Measurements from ENCODE around the gene RHEBL1. TPM values are rescaled to one million over a fixed set of nuclear protein-coding genes. Genes with fewer than 3 reads are reported as not detected.

The RHEBL1 gene
- total RNA-seq, 1 experiment from 2014 or later: 2.9 TPM

GRCh38 chr12:49105504-49106084 is 35.8 kb upstream of the RHEBL1 start:
- Histone ChIP-seq H4K20me1 (ENCODE audit: insufficient read depth) (no peaks in the 10 kb centered on the region), H3K79me2 (ENCODE audit: low read depth) (peaks cover 39% of the 10 kb centered on the region), H3K36me3 (ENCODE audit: low read depth) (peaks cover 10% of the 10 kb centered on the region; the same call in 1 of the 2 replicates), H3K9me3 (ENCODE audit: insufficient read depth, low read depth) (no peaks in the 10 kb centered on the region), H3K4me3 (peak overlapping the region; percentile 7; the same call in 1 of the 2 replicates), H3F3A (ENCODE audit: insufficient read depth, low read depth) (peaks cover 20% of the 10 kb centered on the region; the same call in 1 of the 2 replicates), H3K27me3 (ENCODE audit: insufficient read depth, low read depth) (no peaks in the 10 kb centered on the region), H3K27ac (peak overlapping the region; percentile 95), H3K4me2 (peak overlapping the region; percentile 75), H2AFZ (peak overlapping the region; percentile 76), H3K4me1 (replicated peaks; ENCODE audit: insufficient read depth) (peaks cover 37% of the 10 kb centered on the region), H3K9me2 (ENCODE audit: insufficient read depth) (no peaks in the 10 kb centered on the region)
- peak; percentile 76 to 89 for DNase-seq
- no TSS peak for BruUV-seq (replicated peaks)
- CTCF ChIA-PET: interaction anchor here (0.6 to 2.1 kb wide), 6 partner anchors 14 to 35 kb away, joined by 3 to 15 read pairs (median 4); no protein-coding TSS in a partner anchor
- no peak for TF ChIP-seq CTCF (conservative IDR thresholded peaks at IDR 0.05)
- no peak for TF ChIP-seq EZH2 (IDR thresholded peaks at IDR 0.05; ENCODE audit: low read depth)
- intact Hi-C loops (cut with micrococcal nuclease; ENCODE audit: unreplicated experiment): no loop called here
- POLR2A ChIA-PET (ENCODE audit: unreplicated experiment): interaction anchor here (0.5 kb wide), 1 partner anchor 39 kb away, joined by 12 read pairs; no protein-coding TSS in a partner anchor

DNA sequence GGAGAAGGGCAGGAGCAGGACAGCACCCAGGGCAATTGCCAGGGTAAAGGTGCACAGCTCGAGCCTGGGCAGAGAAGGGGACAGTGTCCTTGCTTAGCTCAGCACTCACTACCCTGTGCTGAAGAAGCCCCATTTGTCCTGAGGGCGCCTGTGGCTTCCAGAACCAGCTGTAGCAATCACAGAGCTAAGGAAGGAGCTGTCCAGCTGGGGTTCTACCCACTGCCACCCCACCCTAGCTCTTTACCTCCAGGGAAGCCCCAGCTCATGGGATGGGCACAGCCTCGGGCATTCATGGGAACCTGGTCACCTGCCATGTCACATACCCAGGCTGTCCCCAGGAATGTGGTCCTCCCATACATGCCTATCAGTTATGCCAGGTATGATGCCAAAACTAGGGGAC is 35.0 kb upstream of the RHEBL1 start:
- H3K79me2 ChIP-seq (ENCODE audit: low read depth): peaks cover 38% of the 10 kb centered on the region
- peak overlapping the region; percentile 75; the same call in 1 of the 2 replicates for H3K4me2 ChIP-seq
- H3K9me3 ChIP-seq (ENCODE audit: insufficient read depth, low read depth): no peaks in the 10 kb centered on the region
- no peaks in the 10 kb centered on the region for H4K20me1 ChIP-seq (ENCODE audit: insufficient read depth)
- H3F3A ChIP-seq (ENCODE audit: insufficient read depth, low read depth): peaks cover 20% of the 10 kb centered on the region; the same call in 1 of the 2 replicates
- no peaks in the 10 kb centered on the region for H3K9me2 ChIP-seq (ENCODE audit: insufficient read depth)
- no TSS peak for BruUV-seq (replicated peaks)
- H2AFZ ChIP-seq: no peak overlapping the region
- DNase-seq: no peak
- ChIA-PET CTCF (interaction anchor here (0.5 to 2.1 kb wide), 6 partner anchors 9 to 113 kb away, joined by 3 to 15 read pairs (median 4); no protein-coding TSS in a partner anchor), POLR2A (ENCODE audit: unreplicated experiment) (no interaction called here)
- H3K4me3 ChIP-seq: no peak overlapping the region
- H3K27ac ChIP-seq: no peak overlapping the region
- H3K4me1 ChIP-seq (replicated peaks; ENCODE audit: insufficient read depth): peaks cover 37% of the 10 kb centered on the region
- peaks cover 10% of the 10 kb centered on the region; the same call in 1 of the 2 replicates for H3K36me3 ChIP-seq (ENCODE audit: low read depth)
- TF ChIP-seq EZH2 (IDR thresholded peaks at IDR 0.05; ENCODE audit: low read depth) (no peak), CTCF (conservative IDR thresholded peaks at IDR 0.05) (no peak)
- no peaks in the 10 kb centered on the region for H3K27me3 ChIP-seq (ENCODE audit: insufficient read depth, low read depth)
- intact Hi-C loops (cut with micrococcal nuclease; ENCODE audit: unreplicated experiment): no loop called here

- no peak for TF ChIP-seq CTCF (conservative IDR thresholded peaks at IDR 0.05)
- no peak for TF ChIP-seq EZH2 (IDR thresholded peaks at IDR 0.05; ENCODE audit: low read depth)
- H3K4me1 ChIP-seq (replicated peaks; ENCODE audit: insufficient read depth): peaks cover 8% of the 10 kb centered on the region
- BruUV-seq (replicated peaks): no TSS peak
These were observed 30.6 kb upstream of the RHEBL1 start for GRCh38 chr12:49100380-49100779.

More at GRCh38 chr12:49100380-49100779, 30.6 kb upstream of the RHEBL1 start:
- peaks cover 12% of the 10 kb centered on the region; the same call in 1 of the 2 replicates for H3F3A ChIP-seq (ENCODE audit: insufficient read depth, low read depth)
- no peaks in the 10 kb centered on the region for H4K20me1 ChIP-seq (ENCODE audit: insufficient read depth)
- H3K4me3 ChIP-seq: no peak overlapping the region
- H3K4me2 ChIP-seq: no peak overlapping the region
- H3K9me3 ChIP-seq (ENCODE audit: insufficient read depth, low read depth): no peaks in the 10 kb centered on the region
- no peaks in the 10 kb centered on the region for H3K27me3 ChIP-seq (ENCODE audit: insufficient read depth, low read depth)
- no peaks in the 10 kb centered on the region; the same call in 1 of the 2 replicates for H3K79me2 ChIP-seq (ENCODE audit: low read depth)
- POLR2A ChIA-PET (ENCODE audit: unreplicated experiment): no interaction called here
- intact Hi-C loops (cut with micrococcal nuclease; ENCODE audit: unreplicated experiment): no loop called here
- no peak overlapping the region for H2AFZ ChIP-seq
- H3K9me2 ChIP-seq (ENCODE audit: insufficient read depth): no peaks in the 10 kb centered on the region
- DNase-seq: no peak
- H3K27ac ChIP-seq: no peak overlapping the region
- CTCF ChIA-PET: interaction anchor here (3.5 kb wide), 1 partner anchor 12 kb away, joined by 26 read pairs; no protein-coding TSS in a partner anchor
- peaks cover 10% of the 10 kb centered on the region; the same call in 1 of the 2 replicates for H3K36me3 ChIP-seq (ENCODE audit: low read depth)
